ENCODE data around the gene STRN3.
"Not testable (repeated sequence)": the region's sequence is repeated elsewhere in the genome, so short reads cannot be mapped to it uniquely, and the experiment has no call there.

STRN3 gene

DNA sequence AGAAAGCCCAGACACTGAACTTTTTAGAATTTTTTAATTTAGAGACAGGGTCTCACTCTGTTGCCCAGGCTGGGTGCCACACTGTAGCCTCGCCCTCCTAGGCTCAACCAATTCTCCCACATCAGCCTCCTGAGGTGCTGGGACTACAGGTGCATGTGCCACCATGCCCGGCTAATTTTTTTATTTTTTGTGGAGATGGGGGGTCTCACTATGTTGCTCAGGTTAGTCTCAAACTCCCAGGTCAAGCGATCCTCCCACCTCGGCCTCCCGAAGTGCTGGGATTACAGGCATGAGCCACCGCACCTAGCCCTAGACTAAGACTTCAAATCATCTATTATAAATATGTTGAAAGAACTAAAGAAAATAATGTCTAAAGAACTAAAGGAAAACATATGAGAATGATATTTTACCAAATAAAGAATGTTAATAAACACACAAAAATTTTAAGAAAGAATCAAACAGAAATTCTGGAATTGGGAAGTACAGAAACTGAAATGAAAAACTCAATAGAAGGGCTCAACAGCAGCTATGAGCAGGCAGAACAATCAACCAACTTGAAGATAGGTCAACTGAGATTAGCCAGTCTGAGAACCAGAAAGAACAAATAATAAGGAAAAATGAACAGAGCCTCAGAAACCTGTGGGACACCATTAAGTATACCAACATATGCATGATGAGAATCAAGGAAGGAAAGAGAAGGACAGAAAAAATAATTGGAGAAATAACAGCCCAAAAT is 27.0 kb downstream of the STRN3 start:
- DNase-seq, result no peak

DNA sequence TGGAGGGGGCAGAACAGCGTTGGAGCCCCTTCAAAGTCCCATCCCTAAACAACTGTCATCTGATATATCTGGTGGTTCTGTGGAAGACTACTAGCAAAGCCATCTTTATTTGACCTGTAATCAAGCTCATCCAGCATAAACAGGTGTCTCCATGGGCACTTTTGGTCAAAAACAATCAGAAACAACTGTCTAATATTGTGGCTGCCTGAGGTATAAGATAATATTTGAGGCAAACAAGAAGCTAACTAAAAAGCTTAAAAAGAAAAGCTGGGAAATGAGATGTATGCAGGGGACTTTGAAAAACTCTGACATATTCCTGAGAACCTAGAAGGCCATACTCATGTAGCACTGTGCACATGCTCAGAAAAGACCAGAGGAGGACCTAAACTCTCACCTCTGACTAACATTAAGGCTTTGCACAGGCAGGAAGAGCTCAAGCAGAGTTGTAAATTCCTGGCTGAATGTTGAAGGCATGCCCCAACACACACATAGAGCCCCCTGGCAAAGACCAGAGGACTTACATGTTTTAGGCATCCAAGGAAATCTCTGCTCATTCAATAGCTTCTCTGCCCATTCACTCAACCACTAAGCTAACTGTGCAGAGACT is 28.0 kb downstream of the STRN3 start:
- DNase-seq, result no peak

DNA sequence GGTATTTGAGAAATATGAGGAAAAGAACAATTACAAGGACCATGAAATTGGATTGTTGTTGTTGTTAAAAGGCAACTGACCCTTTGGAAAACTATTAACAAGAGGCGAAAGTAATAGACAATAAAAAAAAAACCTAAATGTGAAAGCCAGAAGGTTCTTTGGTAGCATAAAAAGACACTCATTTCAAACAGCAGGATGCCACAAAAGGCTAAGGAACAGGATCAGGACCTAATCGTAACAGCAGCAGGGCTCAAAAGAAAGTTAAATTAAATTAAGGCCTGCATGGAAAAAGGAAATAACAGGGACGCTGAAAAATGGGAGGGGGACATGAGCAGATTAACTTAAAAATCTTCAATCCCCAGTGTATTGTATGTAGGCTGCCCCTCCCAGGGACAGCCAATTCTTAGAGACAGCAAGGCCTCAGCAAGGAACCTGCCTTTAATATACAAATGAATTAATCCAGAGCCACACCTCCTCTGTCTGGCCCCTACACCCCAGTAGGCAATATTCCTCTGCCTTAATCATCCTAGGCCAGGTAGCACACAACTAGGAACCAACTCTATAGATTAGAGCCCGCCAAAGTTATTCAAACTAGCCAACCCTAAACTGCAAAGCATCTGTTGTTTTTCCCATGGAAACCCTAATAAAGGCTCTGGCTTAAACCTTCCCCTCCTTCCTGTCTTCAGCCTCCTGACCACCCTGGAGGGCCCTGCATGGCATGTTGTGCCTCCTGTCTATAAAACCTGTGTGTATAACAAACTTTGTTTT is 29.1 kb downstream of the STRN3 start:
- DNase-seq, result no peak

DNA sequence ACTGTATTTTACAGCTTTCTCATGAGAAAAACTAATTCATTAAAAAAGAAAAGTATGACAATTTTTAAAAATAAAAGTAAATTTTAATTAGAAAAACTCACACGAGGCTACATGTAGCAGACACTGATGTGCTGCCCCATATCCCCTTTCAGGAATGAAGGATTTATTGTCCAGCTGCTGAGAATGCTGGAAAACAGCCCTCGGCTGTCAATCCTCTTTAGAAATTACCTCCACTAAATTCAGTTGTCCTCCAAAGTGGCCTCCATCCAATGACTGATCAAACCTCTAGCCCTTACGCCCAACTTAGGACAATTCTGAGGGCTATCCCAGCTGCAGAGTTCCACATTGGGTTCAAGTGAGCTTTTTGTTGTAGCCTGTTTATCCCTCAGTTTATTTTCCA is 30.5 kb downstream of the STRN3 start:
- no peak for DNase-seq

DNA sequence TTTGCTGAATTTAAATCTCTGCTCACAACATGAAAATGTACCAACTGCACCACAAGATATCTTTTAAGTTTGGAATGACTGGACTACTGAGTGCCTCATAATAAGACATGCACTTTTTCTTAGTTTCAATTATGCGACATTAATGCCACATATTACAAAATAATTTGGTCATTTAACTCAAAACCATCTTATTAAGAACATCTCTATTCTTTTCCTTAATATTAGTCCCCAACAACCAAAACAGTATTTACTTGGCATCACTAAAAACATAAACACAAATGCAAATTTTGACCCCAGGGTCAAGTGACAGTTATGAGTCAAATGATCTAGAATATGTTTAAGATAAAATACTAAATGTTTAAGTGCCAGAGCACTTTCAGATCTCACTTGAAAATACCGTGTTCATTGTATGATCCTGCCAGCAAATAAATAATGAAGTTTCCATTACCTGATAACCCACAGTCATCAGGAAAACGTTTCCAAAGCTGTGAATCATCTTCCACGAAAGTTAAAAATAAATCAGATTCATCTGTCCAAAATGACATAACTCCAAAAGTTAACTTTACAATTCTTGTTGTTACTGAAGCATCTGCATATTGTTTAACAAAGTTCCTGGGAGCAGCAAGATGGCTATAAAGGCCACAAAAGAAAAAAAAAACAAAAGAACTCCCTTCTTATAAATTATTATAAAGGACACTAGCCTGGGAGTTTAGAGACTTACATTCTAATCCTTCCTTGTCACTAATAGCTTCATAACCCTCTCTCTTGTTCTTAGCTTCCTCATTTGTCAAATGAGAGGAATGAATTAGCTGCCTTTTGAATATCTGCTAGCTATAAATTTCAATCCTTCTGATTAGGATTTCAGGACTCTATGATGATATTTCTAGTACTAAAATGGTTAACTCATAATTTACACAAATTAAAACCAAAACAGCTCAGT is 31.2 kb downstream of the STRN3 start:
- DNase-seq, result no peak

DNA sequence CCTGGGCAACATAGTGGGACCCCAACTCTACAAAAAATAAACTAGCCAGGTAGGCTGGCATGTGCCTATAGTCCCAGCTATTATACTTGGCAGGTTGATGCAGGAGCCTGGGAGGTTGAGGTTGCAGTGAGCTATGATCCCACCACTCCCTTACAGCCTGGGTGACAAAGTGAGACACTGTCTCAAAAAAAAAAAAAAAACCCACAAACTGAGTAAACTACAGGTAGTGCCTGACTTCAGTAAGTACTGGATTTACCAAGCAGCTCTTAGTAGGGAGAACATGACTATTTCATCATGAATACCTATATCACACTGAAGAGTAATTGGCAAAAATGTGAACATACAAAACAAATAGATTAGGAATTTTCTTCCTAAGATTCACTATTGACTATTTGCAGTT is 33.1 kb downstream of the STRN3 start:
- DNase-seq, result no peak

DNA sequence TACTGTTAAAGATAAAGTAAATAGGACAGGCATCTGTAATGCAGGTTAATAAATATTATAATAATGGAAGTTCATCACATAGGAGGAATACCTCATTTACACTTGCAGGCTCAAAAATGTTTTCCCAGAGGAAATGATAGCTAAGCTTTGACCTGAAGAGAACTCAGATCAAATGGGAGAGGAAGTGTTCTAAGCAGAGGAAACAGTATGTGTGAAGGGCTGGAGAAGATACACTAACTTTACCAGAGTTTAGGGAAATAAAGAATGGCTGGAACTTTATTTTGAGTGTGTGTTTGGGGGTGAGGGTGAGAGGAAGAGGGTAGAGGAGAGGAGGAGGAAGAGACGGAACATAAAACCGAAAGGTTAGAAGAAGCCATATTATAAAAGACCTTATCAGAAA is 34.8 kb downstream of the STRN3 start:
- no peak for DNase-seq

DNA sequence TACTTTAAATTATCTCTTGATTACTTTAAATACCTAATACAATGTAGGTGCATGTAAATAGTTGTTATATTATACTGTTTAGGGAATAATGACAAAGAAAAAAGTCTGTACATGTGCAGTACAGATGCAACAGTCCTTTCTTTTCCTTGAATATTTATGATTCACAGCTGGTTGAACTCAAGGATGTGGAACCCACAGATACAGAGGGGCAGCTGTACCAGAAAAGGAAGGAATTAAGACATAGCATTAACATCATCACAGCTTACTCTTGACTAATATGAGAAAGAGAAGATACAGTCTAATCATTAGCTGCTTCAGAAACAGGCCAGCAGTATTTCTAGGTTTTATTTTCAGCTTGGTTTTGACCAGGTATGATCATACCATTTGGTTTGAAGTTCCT is 35.4 kb downstream of the STRN3 start:
- DNase-seq, result no peak

DNA sequence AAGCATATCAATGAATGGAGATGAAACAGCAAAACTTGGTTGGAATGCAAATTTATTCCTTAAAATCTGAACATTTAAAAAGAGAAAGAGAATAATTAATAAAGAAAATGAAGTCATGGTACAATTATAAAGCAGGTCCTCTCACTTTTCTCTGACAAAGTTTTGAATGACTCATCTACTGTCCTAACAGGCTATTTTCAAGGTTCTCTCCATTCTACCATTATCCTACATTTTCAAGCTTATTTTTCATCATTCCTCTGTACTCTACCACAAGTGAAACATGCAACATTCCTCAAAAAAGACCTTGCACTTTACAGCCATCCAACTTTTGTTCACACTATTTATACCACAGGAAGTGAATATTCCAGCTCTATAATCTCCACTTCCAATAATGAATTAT is 37.7 kb downstream of the STRN3 start:
- no peak for DNase-seq

DNA sequence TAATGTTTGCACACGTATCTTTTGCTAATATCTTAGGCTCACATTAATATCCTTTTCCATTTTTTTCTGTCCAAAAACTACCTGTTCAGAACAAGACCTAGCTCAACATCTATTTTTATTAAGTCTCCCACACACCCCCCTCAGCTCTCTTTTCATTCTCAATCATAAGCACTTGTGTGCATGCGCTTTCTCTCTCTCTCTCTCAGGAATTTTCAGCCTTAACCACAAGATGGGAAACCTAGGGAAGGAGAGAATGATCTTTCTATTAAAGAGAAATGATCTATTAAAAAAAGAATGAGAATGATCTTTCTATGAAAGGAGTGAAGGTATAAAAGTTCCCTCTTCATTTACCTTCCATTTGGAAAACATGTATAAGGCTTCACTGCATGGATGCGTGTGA is 40.4 kb downstream of the STRN3 start:
- DNase-seq, result no peak

DNA sequence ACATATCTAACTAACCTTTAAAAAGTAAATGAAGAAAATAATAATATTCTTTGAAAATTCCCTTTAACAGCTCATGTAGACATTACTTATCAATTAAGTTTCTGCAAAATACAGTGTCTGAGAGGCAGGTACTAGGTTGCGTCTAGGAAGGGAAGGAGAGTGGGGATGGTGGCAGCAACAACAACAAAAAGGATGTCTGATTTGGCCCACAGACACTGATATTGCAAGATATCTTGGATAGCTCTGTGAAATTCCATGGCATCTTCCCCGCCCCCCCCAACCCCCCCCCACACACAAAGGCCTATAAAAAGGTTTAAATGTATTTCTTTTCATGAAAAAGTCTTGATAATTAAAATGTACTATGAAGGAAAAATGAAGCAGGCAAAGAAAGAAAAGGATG is 42.3 kb downstream of the STRN3 start:
- DNase-seq, result no peak

DNA sequence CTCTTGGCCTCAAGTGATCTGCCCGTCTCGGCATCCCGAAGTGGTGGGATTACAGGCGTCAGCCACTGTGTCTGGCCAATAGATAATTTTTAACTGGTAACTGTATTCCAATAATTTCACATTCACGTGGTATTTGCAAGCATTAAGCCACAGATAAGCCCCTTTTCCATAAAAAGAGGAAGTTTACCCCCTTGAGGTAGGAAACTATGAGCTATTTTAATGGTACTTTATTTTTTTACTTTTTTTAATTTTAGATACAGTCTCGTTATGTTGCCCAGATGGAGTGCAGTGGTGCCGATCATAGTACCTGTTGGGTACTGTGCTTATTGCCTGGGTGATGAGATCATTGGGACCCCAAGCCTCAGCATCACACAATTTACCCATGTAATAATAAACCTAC is 43.6 kb downstream of the STRN3 start:
- DNase-seq, result no peak

DNA sequence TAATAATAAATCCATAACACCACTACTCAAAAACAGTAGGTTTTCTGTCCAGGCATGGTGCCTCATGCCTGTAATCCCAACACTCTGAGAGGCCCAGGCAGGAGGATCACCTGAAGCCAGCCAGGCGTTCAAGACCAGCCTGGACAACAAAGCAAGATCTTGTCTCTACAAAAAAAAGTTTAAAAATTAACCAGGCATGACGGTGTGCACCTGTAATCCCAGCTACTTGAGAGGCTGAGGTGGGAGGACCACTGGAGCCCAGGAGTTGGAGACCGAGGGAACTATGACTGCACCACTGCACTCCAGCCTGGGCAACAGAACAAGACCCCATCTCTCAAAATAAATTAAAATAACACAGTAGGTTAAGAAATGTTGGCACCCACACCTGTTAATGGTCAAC is 45.2 kb downstream of the STRN3 start:
- no peak for DNase-seq

DNA sequence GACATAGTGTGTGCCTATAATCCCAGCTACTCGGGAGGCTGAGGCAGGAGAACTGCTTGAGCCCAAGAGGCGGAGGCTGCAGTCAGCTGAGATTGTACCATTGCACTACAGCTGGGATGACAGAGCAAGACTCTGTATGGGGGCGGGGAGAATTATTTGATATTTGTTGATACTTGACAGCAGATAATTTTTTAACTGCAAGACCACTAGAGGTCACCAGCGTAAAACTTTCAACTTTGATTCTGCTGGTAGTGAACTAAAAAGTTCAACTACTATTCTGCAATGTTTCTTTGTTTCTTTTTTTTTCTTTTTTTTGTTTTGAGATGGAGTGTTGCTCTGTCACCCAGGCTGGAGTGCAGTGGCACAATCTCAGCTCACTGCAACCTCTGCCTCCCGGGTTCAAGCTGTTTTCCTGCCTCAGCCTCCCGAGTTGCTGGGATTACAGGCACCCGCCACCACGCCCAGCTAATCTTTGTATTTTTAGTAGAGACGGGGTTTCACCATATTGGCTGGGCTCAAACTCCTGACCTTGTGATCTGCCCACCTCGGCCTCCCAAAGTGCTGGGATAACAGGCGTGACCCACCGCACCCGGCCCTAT is 46.0 kb downstream of the STRN3 start:
- DNase-seq, result peak; percentile 24

DNA sequence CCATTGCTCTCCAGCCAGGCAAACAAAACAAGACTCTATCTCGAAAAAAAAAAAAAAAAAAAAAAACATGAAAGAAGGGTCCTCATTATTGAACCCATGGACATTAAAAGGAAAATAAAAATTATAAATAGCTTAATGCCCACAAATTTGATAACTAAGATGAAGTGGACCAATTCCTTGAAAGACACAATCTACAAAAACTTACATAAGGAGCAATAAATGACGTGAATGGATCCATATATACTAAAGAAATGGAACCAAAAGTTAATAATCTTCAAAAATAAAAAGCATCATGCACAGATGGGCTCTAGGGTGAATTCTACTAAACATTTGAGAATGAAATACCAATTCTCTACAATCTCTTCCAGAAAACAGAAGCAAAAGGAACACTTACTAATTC is 48.4 kb downstream of the STRN3 start:
- DNase-seq, result no peak

DNA sequence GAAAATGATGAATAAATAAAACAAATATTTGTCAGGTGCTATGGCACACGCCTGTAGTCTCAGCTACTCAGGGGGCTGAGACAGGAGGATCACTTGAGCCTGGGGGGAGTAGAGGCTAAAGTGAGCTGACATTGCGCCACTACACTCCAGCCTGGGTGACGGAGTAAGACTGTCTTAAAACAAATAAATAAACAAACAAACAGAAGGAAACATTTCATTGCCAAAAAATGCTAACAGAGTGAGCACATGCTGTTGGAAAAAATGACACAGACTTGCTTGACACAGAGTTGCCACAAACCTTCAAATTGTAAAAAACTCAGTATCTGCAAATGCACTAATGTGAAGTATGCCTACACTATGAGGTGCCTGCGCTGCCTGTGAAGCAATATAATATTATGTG is 51.6 kb downstream of the STRN3 start:
- DNase-seq, result no peak

DNA sequence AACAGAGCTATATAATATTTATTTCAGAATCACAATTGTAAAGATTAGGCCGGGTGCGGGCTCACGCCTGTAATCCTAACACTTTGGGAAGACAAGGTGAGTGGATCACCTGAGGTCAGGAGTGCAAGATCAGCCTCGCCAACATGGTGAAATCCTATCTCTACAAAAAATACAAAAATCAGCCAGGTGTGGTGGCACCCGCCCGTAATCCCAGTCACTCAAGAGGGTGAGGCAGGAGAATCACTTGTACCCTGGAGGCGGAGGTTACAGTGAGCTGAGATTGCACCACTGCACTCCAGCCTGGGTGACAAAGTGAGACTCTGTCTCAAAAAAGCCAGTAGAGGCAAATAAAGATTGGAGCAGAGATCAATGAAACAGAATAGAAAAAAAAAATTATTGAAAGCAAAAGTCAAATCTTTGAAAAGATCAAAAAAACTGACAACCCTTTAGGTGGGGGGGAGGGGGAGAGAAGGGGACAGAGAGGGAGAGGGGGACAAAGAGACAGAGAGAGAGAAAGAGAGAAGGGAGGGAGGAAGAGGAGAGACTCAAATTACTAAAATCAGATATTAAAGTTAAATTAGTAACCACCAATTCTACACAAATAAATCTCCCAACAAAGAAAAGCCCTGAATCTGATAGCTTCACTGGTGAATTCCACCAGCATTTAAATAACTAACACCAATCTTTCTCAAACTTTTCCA is 53.1 kb downstream of the STRN3 start:
- DNase-seq, result no peak

DNA sequence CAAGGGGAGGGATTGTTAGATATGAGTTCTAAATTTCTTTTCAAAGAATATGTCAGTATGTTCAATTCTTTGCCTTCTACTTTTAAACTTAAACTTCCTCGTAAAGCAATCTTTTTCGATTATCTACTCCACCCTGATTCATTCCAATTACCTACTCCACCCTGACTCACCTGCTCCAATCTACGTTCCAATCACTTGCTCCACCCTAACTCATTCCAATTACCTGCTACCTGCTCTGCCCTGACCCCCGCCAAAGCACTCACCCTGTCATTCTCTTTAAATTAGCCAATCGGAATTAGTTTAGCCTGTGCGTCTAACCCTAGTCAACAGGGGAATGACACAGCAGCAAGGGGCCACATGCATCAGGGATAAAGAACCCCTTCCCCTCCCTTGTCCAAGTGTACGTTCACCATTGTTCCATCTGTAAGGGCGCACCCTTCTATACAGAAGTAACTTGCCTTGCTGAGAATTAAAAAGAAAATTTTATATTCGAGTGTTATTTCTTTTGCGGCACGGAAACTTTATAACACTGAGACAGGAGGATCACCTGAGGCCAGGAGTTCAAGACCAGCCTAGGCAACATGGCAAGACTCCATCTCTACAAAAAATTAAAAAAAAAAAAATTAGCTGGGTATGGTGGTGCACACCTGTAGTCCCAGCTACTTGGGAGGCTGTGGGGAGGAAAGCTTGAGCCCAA is 54.0 kb downstream of the STRN3 start:
- DNase-seq, result not testable (repeated sequence)

DNA sequence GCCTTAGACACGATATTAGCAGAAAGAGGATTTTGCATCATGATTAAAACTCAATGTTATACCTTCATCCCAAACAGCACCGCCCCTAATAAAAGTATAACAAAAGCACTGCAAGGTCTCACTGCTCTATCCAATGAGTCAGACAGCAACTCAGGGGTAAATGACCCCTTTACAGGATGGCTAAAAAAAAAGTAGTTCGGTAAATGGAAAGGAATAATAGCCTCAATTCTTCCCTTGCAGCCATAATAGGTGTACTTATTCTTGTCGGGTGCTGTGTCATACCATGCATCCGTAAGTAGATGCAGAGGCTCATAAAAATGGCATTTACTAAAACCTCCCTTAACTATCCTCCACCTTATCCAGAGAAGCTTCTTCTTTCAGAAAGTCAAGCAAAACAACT is 54.6 kb downstream of the STRN3 start:
- DNase-seq, result no peak

DNA sequence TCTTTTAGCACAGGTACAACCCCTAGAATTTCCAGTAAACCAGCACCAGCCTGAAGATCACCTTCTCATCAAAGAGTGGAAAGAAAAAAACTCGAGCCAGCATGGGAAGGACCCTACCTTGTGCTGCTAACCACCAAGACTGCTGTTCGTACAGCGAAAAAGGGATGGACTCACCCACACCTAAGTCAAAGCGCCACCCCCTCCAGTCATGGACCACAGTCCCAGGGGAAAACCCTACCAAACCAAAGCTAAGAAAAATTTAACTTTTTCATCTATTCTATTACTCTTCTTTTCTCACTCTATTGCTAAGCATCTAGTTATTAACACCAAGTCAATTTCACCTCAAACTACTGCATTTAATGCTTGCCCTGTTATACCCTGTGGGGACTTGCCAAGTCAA is 56.4 kb downstream of the STRN3 start:
- DNase-seq, result not testable (repeated sequence)

DNA sequence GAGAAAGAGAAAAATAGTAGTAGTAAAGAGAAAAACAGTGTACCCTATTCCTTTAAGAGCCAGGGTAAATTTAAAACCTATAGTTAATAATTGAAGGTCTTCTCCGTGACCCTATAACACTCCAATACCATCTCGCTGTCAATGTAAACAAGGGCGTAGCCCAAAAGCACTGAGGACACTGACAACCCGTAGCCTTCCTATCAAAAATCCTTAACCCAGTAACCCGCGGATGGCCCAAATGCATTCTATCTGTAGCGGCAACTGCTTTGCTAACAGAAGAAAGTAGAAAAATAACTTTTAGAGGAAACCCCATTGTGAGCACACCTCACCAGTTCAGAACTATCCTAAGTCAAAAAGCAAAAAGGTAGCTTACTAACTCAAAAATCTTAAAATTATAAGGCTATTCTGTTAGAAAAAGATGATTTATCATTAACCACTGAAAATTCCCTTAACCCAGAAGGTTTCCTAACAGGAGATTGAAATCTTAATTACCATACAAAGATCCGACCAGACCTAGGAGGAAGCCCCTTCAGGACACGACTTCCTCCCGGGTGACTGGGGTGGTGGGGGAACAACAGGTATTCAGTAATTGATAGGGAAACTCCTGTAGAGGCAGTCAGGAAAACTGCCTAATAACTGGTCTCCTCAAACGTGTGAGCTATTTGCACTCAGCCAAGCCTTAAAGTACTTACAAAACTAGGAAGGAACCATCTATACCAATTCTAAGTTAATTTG is 58.6 kb downstream of the STRN3 start:
- DNase-seq, result not testable (repeated sequence)
